Body of pancreas (tissue), 4 donors: ENCODE results near the gene TPPP.

Experiments used
- CTCF ChIP-seq, 7 experiments: fragments of 450-650 bp in 4 of 7; fragments of 200-600 bp in 3 of 7; sonication (generic) in 3 of 7; IDR thresholded peaks; one replicate each; pipeline ENCODE4 v1.5.1; 2016 to 2019; ENCODE audit warnings: antibody characterized with exemption in 7 of 7
- POLR2A ChIP-seq, 3 donors: fragments of 450-650 bp; IDR thresholded peaks; one replicate each; pipeline ENCODE4 v1.6.1; 2016; ENCODE audit warnings: antibody characterized with exemption in 3 of 3, mild to moderate bottlenecking in 2 of 3

- TF ChIP-seq CTCF (IDR thresholded peaks at IDR 0.05): no peak
- no peak for TF ChIP-seq POLR2A (IDR thresholded peaks at IDR 0.05)
Observed at GRCh38 chr5:675871-676698, 17.1 kb downstream of the TPPP start.
